ENCODE results near the gene SKAP1.
"Not testable (repeated sequence)": the region's sequence is repeated elsewhere in the genome, so short reads cannot be mapped to it uniquely, and the experiment has no call there.

The SKAP1 gene

DNA sequence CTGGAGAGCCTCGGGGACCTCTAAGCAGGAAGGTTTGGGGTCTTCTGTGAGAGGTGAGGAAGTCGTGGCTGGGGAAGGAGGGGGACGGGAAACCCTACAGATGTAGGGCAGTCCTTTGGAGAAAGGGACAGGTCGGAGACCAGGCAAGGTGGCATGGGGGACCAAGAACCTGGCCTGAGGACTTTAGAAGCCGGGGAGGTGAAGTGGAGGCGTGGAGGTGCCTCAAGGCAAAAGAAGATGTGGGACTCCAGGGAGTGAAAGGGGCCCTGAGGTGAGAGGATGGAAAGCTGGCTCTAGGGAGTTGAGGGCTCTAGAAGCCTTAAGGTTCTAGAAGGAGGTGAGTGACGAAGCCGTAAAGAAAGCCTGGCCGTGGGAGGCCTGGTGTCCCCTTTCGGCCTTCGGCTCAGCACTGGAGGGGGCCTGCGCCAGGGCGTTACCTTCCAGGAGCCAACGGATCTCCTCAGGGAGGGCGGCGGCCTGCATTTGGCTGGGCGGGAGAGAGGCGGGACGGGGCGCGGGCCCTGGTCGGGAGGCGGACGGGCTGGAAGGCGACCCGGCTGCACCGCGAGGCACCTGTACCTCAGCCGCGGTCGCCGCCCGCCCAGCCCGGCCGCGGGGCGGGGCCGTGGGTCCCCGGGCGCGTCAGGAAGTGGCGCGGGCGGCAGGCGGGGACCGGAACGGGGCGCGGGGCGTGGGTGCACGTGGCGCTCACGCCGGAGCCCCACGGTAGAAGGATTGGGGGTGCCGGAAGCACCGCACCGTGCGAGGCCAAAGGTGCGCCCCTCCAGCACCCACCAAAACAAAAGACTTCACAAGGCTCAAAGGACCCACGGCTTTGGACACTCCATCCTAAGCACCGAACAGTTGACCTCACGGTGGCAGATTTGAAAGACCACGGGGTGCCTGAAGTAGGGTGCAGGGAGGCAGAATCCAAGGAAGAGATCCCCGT lies at the start of gene SKAP1:
SKAP1 (minus strand) TSS at position 577 of the 949 bp plus-strand sequence.
- no peak for FAIRE-seq

DNA sequence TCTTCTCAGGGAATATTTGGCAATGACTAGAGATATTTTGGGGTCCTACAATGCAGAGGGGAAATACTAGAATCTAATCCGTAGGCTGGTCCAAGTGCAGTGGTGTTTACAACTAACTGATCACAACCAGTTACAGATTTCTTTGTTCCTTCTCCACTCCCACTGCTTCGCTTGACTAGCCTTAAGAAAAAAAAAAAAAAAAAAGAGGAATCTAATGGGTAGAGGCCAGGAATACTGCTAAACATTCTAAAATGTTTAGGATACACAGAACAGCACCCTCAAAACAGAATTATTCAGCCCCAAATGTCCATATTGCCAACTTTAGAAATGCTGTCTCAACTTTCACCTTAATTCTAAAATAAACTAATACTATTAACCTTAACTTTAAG lies 49.0 kb upstream of the SKAP1 start:
- no peak for FAIRE-seq

DNA sequence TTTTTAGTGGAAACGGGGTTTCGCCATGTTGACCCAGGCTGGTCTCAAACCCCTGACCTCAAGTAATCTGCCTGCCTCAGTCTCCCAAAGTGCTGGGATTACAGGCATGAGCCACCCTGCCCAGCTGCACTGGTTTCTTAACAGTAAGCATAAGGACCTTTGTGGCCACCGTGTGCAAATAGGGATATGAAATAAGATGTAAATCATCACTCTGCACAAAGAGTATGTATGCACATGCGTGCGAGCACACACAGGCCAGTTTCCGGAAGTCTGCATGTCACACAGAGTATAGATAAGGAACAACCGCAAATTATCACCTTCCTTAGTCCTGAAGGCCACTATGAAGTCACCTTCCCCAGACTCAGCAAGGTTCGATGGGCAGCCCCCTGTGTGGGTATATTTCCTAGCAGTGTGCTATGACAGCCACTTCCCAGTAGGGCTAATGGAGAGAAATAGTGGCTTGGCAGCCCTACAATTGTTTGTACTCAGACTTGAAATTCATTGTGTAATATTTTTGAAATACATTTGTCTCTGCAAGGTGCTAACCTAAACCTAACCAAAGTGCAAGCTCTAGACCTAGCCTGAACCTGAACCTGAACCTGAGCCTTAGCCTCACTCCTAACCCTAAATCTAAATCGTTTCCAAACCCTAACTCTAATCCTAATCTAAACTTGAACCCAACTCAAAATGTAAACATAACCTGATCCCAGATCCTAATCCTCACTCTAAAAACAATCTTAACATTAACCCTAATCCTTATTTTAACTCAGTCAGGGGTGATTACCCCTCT lies 48.4 kb upstream of the SKAP1 start:
- no peak for FAIRE-seq

DNA sequence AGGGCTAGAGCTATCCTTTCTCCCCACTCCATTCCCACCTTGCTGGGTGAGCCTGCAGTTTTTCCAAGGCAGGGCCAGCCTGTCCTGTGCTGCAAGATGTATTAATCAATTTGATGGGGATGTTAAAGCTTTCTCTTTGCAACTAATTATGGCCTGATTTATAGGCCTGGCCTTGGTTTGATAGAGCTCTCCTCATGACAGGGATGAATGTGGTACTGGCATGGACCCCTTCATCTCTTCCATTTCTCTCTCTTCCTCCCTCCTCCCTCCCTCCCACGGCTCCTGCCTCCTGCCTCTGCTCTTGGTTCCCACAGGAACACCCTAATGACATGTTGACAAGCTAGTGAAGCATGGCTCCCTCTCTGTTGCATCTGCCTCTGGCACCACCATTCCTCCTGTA lies 47.2 kb upstream of the SKAP1 start:
- no peak for FAIRE-seq

DNA sequence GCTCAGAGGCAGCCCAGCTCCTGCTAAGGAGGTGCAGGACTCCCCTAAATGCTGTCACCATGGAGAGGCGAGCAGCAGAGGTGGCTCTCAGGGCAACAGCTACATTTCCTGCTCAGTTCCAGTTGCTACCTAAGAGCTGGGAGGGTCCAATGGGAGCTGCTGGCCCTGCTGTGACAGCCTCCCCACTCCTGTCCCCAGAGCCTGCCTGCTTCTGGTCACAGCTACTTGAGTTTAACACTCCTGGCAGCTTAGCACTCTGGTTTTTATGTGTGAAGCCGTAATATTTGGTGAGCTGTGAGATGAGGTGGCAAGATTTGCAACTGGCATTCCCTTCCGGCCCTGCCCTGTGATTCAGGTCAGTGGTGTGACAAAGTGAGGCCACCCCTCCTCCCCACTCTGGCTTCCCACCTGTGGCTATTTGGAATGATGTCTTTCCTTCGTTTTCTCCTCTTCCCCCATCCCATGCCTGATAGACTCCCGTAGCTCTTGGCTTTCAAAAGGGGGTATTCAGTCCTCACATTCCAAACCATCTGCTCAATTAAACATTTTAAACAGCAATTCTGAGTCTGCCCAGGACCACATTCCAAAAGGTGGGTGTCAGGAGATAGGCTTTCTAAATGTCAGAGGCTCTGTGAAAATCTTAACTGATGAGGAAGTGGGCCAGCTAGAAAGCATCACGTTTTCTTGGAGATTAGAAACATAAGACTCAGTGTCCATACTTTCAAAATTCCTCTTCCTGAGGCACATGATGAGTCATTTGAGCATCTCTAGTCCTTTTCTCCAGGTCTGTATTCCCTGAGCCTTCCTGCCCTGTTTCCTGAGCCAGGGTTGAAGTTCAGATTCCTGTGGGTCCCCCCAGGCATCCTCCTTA lies 42.6 kb upstream of the SKAP1 start:
- FAIRE-seq = no peak

DNA sequence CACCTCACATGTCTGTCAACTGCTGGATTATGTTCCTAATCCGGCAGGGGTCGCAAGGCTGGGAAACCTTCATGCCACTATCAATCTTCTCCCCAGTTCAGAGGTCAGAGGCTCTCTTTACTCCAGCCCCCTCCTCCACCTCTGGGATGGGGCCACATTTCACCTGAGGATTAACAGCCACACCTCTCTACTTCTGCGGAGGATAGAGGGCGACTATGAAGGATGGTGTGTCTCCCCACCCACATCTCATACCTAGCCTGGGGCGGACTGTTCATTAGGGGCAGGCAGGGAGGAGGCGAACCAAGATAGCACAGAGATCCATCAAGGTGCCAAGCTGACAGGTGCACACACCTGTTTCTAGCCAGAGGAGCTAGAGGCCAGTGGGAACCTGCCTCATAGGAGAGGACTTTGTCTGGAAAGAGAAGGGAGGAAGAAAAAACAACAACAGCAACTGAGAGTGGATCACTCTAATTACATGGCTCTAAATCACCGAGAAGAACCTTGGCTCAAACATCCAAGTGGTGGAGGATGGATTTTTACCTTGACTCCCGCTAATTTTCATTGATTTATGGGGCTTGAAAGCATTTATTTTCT lies 41.9 kb upstream of the SKAP1 start:
- FAIRE-seq = no peak

DNA sequence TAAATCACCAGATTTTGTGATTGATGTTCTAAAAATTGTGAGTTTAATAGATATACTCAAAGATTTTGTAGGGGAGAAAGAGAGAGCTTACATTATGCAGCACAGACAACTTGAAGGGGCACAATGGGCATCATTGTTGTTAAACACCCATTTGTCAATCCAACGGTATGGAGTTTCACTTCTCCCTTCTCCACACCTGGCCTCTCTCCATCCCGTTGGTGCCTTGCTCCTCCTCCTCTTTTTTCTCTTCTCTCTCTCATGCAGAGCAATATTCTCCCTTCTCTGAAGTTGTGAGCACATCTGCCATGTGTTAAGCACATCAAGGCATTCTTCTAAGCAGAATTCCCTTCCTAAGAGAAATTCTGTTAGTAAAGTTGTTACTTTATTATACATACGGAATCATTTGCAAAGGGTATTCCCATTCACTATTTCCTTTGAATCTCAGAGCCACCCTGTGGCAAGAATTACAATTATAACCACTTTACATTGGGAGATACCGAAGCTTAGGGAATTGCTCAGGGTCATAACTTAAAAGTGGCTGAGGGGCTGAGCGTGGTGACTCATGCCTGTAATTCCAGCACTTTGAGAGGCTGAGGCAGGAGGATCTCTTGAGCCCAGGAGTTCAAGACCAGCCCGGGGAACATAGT lies 40.5 kb upstream of the SKAP1 start:
- no peak for FAIRE-seq

DNA sequence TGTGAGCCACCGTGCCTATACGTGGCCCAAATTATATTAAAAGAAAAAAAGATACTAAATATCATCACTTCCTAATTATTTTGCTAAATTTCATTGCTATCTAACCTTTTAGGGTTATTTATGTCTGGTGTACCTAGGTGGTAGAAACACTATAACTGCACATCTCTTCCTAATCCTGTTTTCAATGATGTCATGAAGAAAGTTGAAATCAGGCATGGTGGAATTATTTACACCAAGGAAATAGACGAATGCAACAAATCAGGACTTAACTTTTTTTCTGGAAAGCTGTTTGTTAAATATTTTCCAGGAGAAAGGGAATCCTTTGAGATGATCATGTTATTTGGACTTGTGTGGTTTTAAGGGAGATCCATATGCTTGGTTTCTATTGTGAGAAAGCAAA lies 39.2 kb upstream of the SKAP1 start:
- FAIRE-seq = no peak

DNA sequence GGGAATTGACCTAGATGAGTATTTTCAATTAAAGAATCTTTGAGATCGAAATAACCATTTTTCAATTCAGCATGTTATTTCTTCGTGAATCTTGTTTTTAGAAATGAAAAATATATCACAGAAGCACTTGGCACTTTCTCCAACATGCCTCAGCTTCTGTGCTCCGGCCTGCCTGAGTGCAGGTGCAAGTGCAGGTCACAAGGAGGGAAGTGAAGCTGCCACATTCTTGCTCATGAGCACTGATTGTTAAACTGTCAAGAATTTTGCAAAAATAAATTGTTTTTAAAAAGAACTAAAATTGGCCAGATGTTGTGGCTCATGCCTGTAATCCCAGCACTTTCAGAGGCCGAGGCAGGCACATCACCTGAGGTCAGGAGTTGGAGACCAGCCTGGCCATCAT lies 38.3 kb upstream of the SKAP1 start:
- no peak for FAIRE-seq

DNA sequence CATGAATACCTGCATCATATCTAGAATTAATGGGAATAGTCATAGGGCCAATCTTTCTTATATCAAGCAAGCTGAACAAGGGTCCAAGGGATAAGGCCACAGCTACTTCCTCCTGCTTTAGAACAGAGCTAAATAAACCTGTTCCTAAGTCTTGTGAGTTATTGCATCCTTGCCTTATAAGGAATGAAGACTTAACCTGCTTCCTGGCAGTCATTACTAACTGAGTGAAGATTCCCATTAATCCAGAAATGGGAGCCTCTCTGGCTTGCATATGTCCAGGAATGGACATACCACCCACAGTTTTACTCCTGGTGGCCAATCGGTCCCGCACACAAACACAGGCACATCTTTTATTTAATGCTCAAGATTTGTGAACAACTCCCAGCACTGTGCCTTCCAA lies 35.9 kb upstream of the SKAP1 start:
- no peak for FAIRE-seq

DNA sequence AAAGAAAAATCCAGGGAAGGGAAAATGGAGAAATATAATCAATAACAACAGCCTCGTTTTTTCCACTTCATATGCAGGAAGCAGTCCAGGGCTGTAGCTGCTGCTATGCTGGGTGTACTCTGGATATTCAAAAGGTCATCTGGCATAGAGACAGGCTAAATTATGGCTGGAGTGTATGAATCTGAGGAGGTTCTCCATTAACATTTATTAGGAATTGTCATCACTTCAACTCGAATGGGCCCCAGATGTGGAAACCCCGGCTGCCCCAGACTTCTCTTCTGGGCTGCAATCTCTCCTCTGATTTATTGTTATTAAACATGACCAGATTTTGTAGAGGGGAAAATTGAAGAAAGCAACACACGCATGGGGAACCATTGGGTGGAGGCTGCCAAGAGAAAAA lies 33.5 kb upstream of the SKAP1 start:
- no peak for FAIRE-seq

DNA sequence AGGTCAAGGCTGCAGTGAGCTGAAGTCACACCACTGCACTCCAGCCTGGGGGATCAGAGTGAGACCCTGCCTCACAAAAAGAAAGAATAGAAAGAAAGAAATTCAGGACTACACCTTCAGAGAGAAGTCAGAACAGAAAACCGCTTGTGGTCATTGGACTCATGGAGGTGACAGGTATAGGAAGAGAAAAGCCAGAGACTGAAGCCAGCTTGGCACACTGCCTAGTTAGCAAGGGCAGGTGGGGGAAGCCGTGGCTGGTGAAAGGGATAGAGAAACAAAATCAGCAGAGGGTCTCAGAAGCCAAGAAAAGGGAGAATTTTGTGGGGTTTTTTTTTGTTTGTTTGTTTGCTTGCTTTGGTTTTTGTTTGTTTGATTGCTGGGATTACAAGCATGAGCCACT lies 32.9 kb upstream of the SKAP1 start:
- FAIRE-seq = no peak

DNA sequence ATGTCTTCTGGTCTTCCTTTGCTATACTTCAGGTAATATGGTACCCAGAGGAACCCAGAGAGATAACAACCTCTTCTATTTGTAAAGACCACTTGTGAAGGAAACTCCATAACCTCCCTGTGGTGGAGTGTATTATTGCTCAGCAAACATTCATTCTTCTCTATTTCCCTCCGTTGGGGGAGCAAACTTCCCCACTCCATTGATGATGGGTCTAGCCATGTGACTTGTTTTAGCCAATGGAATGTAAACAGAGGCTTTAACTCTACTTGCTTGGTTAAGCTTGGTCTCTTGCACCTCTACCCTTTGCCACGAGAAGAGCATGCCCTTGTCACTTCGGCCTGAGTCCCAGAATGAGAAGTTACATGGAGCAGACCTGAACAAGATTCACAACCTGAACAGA lies 30.0 kb upstream of the SKAP1 start:
- FAIRE-seq = no peak

DNA sequence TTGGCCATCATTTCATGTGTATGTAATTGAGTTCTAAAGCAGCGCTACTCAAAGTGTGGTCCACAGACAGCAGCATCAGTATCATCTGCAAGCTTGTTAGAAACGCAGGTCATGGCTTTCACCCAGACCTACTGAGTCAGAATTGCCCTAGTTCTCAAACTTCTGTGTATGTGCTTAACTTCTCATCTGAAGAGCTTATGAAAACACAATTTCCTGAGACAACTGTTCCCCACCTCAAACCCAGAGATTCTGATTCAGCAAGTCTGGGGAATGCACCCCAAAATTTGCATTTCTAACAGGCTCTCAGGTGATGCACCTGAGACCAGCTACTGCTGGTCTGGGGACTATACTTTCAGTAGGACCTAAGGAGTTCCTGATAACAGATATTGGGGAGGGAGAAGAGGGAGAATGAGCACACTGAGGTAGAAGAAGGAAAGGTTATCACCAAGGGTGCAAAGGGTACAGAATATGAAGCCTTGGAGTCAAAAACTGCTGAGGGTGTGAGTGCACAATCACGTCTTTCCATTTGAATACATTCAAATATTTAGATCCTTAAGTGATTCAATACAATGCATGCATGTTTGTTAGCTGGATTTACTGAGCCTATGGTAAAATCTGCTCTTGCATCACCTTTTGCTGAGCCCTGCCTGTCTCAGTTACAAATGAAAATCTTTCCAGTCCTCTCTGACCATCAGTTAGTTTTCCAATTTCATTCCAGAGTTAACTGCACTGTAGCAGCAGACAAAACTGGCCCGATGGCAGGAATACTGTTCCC lies 29.2 kb upstream of the SKAP1 start:
- no peak for FAIRE-seq

DNA sequence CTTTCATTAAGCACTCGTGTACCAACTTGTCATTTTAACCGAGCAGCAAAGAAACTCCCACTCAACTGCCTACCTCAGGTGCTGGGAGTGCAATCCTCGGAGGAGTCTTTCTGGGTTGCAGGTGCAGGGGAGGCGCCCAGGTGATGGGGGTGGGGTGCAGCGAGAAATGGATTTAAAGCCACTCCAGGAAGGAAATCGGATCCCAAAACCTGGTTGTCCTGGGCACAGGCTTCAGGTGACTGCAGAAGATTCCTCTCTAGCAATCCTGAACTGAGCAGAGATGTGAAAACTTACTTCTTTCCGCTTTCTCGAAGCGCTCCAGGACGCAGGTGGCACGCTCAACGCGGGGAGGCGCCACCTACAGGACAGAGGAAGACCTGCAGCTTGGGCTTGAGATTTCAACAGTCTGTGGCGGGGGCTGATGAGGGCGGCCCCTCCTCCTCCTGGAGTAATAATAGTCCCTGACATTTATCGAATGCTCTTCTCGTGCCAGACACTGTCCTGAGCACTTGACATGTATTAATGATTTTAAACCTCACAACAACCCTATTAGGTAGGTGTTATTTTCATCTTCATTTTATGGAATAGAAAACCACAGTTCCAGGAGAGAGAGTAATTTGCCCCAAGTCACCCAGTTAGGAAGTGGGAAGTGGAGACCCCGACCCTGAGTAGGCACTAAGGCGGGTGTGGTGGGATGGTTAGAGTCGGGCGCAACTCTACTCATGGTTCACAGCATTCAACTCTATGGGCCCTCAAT lies 27.2 kb upstream of the SKAP1 start:
- FAIRE-seq = peak; percentile 36

DNA sequence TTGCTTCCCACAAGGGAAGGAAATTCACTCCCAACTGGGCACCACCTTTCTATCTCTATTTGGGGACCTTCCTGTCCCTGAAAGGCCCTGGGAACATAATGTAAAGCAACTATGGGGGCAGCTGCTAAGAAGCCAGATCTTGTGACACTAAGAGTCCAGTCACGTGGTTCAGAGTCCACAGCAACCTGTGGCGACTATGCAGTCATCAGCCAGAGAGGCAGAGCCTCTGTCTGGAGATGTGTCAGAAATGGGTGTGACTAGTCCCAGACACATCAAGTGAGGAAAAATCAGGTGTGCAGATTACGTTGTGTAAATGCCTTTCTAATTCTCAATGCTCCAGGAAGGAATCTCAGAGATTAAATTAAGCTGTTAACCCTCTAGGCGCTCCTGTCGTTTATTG lies 26.6 kb upstream of the SKAP1 start:
- no peak for FAIRE-seq

DNA sequence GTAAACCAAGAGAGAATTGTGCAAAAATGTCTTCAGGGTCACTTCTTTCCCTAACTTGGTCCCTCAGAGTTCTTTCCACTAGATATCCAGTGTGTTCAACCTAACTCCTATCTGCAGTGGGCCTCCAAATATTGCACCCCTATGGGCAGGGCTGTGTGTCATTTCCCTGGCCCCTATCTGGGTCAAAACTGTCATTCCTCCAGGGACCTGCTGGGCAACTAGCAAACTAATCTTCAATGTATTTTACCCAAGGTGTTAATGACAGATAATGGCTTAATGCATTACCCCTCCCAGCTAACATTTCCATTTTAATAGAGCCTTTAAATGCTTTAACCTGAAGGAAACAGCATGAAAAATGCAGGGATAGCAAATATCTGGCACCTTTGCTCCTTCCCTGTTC lies 25.8 kb upstream of the SKAP1 start:
- FAIRE-seq = no peak

DNA sequence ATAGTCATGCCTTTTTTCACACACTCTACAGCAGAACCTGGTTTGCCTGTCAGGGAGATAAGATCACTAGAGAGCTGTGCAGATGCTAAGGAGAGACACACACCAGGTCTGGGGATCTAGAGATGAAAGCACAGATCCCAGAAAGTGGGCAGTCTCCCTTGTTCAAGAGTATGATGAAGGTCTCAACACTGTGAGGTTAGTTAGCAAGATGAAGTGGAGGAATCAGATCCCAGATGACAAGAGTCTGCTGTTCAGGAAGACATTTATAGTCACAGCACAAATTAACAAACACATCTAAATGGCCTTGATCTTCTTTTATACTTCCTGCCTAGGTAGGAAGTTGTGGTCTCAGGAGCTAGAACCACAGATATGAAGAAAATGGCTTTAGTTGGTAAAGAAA lies 23.4 kb upstream of the SKAP1 start:
- FAIRE-seq = no peak

DNA sequence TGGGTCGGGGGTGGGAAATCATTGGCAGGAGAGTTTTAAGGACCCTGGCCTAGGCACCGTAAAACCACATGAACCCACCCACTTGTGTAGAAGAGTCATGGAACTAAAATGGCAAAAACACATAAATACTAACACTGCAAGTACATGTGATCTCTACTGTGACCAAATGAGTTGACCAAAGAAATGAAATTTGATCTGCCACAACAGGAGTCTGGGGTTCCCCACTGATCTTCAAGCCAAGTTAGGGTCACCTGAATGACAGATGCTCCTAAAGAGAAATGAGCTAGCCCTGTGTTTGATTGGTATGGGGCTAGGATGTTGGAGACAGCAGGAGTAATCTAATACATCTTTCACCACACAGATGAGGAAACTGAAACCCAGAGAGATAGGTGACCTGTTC lies 21.5 kb upstream of the SKAP1 start:
- no peak for FAIRE-seq

DNA sequence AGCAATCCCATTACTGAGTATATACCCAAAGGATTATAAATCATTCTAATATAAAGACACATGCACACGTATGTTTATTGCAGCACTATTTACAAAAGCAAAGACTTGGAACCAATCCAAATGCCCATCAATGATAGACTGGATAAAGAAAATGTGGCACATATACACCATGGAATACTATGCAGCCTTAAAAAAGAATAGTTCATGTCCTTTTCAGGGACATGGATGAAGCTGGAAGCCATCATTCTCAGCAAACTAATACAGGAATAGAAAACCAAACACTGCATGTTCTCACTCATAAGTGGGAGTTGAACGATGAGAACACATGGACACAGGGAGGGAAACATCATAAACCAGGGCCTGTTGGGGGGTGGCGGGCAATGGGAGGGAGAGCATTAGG lies 19.3 kb upstream of the SKAP1 start:
- FAIRE-seq = not testable (repeated sequence)

DNA sequence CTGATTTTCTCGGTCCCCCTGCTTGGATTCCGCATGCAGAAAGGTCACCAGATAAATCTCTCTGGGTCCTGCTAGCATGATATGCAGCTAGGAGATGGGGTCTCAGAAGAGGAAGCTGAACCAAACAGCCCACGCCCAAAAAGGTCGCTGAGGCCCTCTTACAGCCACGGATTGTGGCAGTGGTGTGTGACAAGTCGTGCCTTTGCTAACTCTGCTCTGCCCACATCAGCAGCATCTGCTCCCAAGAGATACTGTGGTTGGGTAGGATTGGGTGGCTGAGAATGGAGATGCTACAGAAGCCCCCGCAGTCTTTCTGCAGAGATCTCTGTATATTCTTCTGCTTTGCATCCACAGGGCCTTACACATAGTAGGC lies 15.2 kb upstream of the SKAP1 start:
- FAIRE-seq = no peak

All from G401.6 (cell line).